Measurements from ENCODE around the gene PLCXD1.
"Not testable (repeated sequence)": the region's sequence is repeated elsewhere in the genome, so short reads cannot be mapped to it uniquely, and the experiment has no call there.

The PLCXD1 gene

GRCh38 chrX:262381-262909, 18.7 kb upstream of the PLCXD1 start:
- DNase-seq (ENCODE audit: low read depth, low spot score): no peak

DNA sequence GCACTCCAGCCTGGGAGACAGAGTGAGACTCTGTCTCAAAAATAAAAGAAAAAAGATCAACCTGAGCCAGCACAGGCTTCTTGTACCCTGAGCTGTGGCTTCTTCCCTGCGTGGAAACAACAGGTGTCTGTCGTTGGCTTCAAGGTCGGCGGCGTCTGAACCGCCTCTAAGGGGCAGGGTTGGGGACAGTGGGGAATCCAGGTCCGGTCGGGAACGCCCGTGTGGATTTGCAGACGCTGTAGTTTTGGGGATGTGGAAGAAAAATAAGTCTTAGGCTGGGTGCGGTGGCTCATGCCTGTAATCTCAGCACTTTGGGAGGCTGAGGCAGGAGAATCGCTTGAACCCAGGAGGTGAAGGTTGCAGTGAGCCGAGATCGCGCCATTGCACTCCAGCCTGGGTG, 17.2 kb upstream of the PLCXD1 start:
- not testable (repeated sequence) for DNase-seq (ENCODE audit: low read depth, low spot score)

GRCh38 chrX:264634-265455, 16.3 kb upstream of the PLCXD1 start:
- DNase-seq (ENCODE audit: low read depth, low spot score): no peak

DNA sequence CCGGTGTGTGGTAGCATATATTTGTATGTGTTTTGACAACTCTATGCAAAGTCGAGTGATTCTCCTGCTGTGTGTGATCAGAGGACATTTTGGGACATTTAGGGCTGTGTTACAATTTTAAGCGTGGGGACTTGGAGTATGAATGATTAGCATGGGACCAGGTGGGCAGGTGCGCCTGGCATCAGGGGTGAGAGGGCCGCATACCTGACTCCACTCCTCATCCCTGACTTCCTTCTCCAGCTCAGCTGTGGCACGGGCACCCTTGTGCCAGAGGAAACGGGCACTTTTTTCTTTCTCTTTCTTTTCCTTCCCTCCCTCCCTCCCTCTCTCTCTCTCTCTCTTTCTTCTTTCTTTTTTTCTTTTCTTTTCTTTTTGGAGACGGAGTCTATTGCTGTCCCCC, 15.7 kb upstream of the PLCXD1 start:
- DNase-seq (ENCODE audit: low read depth, low spot score): no peak

- DNase-seq (ENCODE audit: low read depth, low spot score): no peak
Observed at GRCh38 chrX:267771-268261, 13.4 kb upstream of the PLCXD1 start.

GRCh38 chrX:270848-271367, 10.3 kb upstream of the PLCXD1 start:
- DNase-seq (ENCODE audit: low read depth, low spot score): no peak

DNA sequence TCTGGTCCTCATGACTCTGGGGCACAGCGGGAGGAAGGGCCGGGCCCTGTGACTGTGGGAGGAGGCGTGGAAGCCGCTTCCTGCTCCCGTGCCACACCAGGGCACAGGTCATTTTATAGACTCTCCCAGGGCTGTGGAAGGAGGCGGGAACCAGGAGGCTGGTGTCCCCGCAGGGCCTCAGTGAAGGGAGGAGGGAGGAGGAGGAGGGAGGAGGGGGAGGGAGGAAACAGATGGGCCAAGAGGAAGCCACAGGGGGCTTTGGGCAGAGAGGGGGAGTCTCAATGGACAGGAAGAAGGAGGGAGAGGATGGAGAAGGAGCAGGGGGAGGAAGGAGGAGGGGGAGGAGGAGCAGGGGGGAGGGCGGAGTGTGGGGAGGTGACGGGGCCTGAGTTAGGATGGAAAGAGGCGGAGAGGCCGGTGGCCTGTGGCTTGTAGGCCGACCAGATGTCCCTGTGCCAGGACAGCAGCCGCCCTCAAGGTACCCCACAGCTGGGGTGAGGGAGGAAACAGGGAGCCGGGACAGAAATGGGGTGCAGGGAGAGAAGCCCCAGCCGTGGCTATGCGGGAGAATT, 6.2 kb upstream of the PLCXD1 start:
- no peak for DNase-seq (ENCODE audit: low read depth, low spot score)

- DNase-seq (ENCODE audit: low read depth, low spot score): no peak
Observed at GRCh38 chrX:275476-275966, 5.7 kb upstream of the PLCXD1 start.

DNA sequence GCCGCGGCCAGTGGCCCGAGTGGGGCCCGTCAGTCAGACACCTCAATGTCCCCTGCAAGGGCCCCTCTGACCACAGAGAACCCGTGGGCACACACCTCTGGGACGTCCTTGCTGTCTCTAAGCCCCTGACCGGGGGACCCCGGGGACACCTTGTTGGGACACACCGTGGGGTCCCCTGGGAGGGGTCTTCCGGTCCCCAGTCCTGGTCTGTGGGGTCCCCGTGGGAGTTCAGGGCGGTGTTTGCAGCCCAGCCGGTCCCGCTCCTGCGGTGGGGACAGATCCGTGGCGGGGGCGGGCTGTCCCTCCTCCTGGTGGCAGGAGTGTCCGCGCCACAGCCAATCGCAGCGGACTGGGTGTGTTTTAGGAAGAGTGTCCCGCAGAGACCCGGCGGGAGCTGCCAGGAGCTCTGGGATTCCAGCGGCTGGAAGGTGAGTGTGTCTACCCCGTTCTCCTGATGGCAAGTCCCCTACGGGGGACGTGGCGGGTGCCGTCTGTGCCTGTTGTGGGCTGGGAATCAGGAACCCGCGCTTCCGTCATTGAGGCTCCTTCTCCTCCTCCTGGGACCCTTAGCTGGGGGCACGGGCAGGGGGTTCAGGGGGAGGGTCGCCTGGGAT, 5.1 kb upstream of the PLCXD1 start:
- peak; percentile 62 for DNase-seq (ENCODE audit: low read depth, low spot score)

DNA sequence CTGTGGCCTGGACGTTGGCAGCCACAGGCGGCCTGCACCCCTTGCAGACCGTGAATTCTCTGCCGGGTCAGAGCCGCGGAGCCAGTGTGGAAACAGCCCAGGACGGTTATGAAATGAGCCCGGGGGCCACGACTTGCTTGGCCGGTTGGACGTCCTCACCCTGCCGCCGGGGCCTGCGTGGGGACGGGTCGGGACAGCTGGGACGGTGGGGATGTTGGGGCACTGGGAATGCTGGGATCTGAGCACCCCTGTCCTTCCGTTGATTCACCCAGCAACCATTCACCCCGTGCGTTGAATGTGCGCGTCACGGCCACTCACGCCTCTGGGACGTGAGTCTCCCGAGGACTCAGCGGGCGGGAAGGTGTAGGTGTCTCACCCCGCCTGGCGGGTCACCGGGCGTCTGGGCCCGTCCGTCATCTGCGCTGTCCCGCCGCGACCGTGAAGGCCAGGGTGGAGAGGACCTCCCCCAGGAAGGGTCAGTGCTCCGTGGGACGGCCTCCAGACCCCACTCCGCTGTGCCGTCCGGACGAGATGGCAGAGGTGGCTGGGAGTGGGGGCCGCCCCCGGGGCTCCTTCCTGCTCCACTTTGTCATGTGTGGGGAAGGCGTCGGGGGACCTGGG, 4.5 kb upstream of the PLCXD1 start:
- DNase-seq (ENCODE audit: low read depth, low spot score): peak; percentile 41

- DNase-seq (ENCODE audit: low read depth, low spot score): not testable (repeated sequence)
Observed at GRCh38 chrX:279757-280604, 1.2 kb upstream of the PLCXD1 start.

DNA sequence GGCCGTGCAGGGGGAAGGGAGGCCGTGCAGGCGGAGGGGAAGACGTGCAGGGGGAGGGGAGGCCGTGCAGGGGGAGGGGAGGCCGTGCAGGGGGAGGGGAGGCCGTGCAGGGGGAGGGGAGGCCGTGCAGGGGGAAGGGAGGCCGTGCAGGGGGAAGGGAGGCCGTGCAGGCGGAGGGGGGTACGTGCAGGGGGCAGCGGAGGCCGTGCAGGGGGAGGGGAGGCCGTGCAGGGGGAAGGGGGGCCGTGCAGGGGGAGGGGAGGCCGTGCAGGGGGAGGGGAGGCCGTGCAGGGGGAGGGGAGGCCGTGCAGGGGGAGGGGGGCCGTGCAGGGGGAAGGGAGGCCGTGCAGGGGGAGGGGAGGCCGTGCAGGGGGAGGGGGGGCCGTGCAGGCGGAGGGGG, 459 bp upstream of the PLCXD1 start:
- not testable (repeated sequence) for DNase-seq (ENCODE audit: low read depth, low spot score)

DNA sequence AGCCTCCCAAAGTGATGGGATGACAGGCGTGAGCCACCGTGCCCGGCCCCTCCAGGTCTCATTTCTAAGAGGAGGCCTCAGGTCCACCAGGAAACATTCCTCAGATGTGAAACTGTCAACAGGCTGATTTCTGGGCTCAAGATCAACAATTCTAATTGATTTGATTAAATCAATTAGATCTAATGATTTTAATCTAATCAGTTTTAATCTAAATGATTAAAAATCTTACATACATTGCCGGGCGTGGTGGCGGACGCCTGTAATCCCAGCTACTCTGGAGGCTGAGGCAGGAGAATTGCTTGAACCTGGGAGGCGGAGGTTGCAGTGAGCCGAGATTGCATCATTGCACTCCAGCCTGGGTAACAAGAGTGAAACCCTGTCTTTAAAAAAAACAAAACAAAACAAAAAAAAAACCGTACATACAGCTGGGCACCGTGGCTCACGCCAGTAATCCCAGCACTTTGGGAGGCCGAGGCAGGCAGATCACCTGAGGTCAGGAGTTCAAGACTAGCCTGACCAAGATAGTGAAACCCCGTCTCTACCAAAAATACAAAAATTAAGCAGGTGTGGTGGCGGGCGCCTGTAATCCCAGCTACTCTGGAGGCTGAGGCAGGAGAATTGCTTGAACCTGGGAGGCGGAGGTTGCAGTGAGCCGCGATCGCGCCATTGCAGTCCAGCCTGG, 960 bp downstream of the PLCXD1 start:
- DNase-seq (ENCODE audit: low read depth, low spot score): not testable (repeated sequence)

- DNase-seq (ENCODE audit: low read depth, low spot score): peak; percentile 94
Observed at GRCh38 chrX:283115-283845, 2.1 kb downstream of the PLCXD1 start.

DNA sequence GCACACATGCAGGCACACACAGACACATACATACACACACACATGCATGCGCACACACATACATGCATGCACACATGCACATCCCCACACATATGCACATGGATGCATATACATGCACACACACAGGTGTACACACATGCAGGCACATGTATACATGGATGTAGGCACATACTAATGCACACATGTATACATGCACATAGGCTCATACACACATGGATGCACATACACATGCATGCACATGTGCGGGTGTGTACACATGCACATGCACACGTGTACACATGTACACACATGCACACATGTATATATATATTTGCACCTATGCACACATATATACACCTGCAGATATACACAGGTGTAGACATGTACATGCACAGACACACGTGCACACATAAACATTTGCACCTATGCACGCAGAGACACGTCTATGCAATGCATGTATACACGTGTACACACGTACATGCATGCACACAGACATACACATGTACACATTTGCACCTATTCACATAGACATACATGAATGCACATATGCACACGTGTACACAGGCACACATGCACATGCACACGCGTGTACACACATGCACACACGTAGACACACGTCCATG, 4.0 kb downstream of the PLCXD1 start:
- no peak for DNase-seq (ENCODE audit: low read depth, low spot score)

DNA sequence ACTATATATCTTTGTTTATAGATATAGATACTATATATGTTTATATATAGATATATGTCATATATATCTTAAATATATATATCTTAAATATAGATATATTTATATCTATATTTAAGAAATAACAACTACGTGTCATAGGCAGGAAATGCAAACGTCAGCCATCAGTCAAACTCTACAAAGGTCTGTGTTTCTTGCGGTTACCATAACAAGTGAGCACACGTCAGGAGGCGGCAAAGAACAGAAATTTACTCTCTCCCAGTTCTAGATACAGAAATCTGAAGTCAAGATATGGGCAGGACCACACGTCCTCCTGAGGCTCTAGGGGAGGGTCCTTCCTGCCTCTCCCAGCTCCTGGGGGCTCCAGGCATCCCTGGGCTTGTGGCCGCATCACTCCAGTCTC, 6.5 kb downstream of the PLCXD1 start:
- DNase-seq (ENCODE audit: low read depth, low spot score): no peak

DNA sequence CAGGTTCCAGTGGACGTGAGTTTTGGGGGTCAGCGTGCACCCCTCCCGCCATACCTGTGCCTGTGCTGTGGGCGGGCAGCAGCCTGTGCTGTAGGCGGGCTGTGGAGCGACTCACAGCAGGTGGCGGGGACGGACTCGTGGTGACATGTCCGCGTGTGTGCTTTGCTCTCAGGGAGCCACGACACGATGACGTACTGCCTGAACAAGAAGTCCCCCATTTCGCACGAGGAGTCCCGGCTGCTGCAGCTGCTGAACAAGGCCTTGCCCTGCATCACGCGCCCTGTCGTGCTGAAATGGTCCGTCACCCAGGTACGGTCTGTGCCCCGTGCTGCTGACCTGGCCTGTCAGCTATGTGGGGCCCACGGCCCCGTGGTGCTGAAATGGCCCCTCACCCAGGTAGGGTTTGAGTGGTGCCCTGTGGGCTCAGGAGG, 7.4 kb downstream of the PLCXD1 start:
- no peak for DNase-seq (ENCODE audit: low read depth, low spot score)

DNA sequence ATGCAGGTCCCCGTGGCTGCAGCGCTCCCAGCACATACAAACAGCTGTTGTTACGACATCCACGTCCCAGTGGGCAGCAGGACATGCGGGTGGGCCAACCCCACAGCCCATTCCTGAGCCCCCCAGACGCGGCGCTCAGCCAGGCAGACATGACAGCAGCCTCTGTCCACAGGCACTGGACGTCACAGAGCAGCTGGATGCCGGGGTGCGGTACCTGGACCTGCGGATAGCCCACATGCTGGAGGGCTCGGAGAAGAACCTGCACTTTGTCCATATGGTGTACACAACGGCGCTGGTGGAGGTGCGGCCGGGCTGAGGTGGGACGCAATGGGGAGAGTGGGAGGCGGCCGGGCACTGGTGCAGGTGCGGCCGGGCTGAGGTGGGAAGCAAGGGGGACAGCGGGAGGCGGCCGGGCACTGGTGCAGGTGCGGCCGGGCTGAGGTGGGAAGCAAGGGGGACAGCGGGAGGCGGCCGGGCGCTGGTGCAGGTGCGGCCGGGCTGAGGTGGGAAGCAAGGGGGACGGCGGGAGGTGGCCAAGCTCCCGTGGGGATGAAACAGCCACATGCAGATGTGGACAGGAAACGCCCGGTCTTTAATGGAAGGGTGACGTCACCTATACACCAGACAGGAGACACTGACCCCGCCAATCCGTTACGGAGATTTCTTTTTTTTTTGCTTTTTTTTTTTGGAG, 9.4 kb downstream of the PLCXD1 start:
- DNase-seq (ENCODE audit: low read depth, low spot score): no peak
